ENCODE results near the gene USP32.
A peak's percentile ranks its signal among the peaks of the same experiment; 100 is the strongest.
"Not testable (repeated sequence)": the region's sequence is repeated elsewhere in the genome, so short reads cannot be mapped to it uniquely, and the experiment has no call there.

USP32 gene

GRCh38 chr17:60218774-60219173 is 173.2 kb downstream of the USP32 start:
- not testable (repeated sequence) for DNase-seq

DNA sequence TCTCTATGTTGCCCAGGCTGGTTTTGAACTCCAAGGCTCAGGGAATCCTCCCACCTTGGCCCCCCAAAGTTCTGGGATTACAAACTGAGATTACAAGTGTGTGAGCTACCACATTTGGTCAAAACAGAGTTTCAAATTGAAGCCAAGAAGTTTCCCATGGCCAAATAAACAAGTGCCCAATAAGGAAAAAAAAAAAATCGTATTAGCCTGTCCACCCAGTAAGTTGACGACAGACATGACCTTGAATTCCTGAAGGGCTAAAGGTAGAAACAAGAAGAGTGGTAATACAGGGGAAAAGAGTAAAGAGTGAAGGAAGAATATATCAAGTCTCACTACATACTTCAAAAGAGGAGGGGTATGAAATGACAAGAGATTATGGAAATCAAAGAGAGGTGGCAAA is 176.0 kb downstream of the USP32 start:
- not testable (repeated sequence) for DNase-seq

GRCh38 chr17:60211282-60211681 is 180.7 kb downstream of the USP32 start:
- DNase-seq = not testable (repeated sequence)

- DNase-seq = not testable (repeated sequence)
Measured at GRCh38 chr17:60208302-60208701, 183.6 kb downstream of the USP32 start.

DNA sequence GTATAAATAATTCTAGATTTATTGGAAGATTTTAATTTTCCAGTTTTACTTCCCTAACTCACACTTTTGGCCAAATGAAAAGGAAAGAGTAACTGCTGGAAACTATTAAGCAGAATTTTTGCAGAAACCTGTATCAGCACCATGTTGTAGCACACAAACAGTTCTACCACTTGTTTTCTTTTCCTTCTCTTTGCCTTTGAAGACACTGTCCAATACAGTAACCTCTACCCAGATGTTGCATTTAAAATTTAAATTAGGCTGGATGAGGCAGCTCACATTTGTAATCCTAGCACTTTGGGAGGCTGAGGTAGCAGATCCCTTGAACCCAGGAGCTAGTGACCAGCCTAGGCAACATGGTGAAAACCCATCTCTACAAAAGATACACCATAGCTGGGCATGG is 186.2 kb downstream of the USP32 start:
- not testable (repeated sequence) for DNase-seq

DNA sequence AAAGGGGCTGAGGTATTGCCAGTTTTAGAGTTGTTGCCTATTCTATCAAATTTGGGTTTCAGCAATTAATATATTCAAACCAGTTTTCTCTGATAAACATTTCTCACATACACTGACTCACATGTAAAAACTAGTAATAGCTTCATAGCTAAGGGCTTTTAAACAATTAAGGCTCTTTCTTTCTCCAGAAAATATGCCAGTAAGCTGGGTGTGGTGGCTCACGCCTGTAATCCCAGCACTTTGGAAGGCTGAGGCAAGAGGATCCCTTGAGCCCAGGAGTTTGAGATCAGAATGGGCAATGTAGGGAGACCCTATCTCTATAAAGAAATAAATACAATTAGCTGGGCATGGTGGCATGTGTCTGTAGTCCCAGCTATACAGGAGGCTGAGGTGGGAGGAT is 193.3 kb downstream of the USP32 start:
- DNase-seq = not testable (repeated sequence)

DNA sequence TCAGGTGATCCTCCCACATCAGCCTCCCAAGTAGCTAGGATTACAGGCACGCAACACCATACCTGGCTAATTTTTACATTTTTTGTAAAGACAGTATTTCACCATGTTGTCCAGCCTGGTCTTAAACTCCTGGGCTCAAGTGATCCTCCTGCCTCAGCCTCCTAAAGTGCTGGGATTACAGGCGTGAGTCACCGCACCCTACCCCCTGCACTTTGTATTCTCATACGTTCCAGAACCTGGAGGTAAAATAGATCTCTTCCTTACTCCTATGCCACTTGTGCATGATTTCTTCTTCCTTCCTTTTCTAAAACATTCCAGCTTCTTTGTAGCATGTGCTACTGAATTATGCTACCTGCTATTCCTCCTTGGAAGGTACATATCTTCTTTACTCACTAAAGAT is 197.8 kb downstream of the USP32 start:
- not testable (repeated sequence) for DNase-seq

DNA sequence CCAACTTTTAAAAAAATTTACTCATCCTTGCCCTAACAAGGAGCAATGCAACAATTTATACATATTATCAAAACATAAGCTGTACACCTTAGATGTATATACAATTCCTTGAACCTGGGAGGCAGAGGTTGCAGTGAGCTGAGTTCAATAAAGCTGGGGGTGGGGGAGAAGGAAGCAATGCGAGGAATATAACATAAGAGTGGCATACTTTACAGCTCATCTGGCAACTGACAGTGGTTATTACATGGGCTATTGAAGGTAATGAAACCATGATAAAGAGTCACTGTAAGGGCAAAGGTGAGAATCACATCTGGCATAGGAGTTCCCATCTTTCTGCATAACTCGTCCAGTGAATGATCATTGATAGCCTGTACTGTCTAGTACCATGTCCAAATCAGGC is 198.5 kb downstream of the USP32 start:
- DNase-seq = no peak

DNA sequence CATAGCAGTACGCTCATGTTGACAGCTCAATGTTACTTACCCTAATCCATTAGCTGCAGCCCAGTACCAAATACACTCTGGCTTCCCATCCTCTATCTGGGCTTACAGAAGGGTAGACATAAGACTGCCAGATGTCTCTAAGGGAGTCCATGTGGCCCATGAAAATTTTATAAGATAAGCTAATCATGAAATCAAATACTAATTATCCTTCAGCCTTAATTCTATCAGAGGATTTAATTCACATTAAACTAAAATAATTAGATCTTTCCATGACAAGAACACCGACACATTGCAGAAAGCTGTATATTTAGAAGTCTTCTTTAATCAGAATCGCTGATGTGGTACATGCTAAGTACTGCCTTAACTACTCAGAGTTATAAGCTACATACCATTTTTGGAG is 198.9 kb downstream of the USP32 start:
- not testable (repeated sequence) for DNase-seq

DNA sequence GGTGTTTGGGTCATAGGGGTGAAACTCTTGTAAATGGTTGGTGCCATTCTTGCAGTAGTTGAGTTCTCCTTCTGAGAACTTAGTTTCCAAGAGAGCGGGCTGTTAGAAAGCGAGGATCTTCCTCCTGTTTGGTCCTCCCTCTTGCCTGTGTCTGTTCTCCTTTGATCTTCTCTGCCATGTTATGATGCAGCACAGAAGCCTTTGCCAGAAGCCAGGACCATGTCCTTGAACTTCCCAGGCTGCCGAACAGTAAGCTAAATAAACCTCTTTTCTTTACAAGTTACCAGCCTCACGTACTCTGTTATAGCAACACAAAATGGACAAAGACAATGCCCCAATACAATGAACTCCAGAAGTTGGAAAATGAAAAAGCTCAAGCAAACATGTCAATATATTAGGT is 201.9 kb downstream of the USP32 start:
- not testable (repeated sequence) for DNase-seq

DNA sequence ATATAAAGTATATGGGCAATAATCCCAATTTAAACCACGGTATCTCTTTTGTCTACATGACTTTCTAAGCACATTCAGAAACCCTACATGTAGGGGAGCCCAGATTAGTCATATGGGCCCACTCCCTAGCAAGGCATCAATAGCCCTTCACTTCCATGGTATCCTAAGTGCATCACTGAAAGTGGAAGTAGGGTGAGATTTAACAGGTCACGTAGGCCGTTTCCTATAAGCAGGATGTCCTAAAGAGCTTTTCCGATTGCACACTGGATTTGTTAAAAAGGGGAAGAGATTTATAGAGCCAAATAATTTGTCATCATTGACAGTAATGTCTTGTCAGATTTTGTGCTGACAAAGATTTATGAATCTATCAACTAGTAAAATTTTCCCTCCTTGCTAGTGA is 203.2 kb downstream of the USP32 start:
- no peak for DNase-seq

GRCh38 chr17:60186846-60187745 is 204.8 kb downstream of the USP32 start:
- DNase-seq = not testable (repeated sequence)

GRCh38 chr17:60186372-60186771 is 205.6 kb downstream of the USP32 start:
- not testable (repeated sequence) for DNase-seq

- not testable (repeated sequence) for DNase-seq
Measured at GRCh38 chr17:60180380-60180779, 211.6 kb downstream of the USP32 start.

- peak; percentile 69 for DNase-seq
Measured at GRCh38 chr17:60178180-60178579, 213.8 kb downstream of the USP32 start.

GRCh38 chr17:60176763-60177162 is 215.2 kb downstream of the USP32 start:
- DNase-seq = not testable (repeated sequence)

- DNase-seq = not testable (repeated sequence)
Measured at GRCh38 chr17:60174767-60175166, 217.2 kb downstream of the USP32 start.

DNA sequence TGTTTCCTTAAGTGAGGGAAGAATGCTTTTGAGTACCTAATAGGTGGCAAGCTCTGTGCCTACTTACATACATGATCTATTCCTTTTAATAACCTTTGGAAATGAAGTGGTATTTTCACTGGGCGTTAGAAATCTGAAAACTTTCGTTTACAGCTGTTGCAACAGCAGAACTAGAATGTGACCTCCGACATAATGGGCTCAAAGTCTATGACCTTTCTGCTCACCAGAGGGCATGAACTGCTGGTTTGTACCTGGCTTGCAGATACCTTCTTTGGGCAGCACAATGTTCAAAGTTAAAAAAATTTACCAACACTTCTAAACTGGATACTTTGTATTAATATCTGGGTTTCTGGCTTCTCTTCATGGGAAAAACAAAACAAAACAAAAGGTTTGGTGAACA is 217.9 kb downstream of the USP32 start:
- DNase-seq = no peak

DNA sequence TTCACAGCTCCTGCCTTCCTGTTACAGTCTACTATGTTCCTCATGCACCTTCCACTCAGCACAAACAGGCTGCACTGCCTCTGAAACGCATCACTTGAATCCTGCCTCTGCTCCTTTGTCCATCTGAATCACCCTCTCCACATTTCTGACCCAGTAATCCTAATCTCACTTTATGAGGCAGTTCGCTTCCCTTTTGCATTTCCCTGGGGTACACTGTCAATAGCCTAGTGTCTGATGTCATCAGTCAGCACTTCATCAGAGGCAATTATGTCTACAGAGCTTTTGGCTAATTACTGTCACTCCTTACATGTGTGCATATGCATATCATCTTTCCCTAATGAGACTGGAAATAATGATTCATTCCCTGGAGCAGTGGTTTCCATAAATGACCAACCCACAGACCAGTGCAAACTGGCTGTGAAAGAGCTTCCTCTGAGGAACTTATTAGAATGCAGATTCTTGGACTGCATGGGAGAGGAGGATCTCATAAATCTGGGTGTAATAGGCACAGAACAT is 218.6 kb downstream of the USP32 start:
- peak; percentile 8 for DNase-seq

DNA sequence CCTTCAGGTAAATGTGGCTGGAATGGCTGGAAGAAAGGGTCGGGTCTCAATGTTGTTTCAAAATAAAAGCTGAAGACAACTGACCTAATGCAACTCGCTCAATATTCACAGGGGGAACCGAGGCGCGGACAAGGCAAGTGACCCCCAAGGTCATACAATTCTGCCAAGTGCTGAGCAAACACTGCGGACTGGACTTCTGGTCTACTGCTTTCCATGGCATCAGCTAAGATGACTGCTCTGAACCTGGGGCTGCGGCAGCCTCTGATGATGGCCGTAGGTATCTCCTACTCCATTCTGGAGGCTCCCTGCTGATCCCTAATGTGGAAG is 220.2 kb downstream of the USP32 start:
- DNase-seq = no peak

GRCh38 chr17:60170835-60171752 is 220.8 kb downstream of the USP32 start:
- no peak for DNase-seq

DNA sequence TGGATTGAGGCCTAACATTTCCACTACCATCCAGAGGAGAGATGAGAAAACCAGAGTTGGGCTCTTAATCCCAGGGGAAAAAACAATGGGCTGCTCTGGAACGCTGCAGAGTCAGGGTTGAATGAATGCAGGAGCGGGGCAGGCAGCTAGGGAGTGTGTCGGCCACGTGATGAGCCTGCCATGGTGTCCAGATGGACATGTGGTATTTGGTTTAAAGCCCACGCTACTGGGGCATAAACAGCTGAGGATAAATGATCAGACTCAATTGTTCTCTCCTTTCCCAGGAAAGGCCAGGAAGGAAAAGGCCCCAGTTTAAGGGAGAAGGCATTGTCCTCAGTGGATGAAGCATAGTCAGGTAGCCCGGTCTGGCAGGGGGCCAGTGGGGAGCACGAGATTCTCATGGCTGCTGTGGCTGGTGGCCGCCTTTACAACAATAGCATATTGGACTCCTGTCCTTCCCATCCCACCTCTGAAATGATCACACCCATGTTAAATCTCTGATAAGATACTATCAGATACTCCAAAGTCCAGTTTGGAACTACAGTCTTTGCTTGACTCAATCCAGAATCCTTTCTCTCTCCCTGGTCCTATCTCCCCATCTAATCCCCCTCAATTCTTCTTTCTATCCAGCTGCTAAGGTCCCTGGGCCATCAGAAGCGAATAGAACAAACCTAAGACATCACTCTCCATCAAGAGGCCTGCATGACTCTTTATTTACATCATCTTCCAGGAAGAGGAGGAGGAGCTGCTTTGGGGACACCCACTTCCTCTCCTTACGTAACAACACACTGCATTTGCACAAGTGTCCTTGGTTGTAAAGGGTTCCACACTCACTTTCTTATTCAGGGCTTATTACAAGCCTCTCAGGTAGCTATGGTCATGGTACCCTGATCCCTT is 221.8 kb downstream of the USP32 start:
- DNase-seq = no peak

All from NCI-H1105 treated with DMSO at 0.1 percent for 48 hours (cell line).